Suprapubic skin (tissue), 4 donors: ENCODE data around the gene LYPD1.

Experiments
- EP300 ChIP-seq: sonication (generic); formaldehyde crosslinking; IDR thresholded peaks from one replicate; pipeline ENCODE4 v1.6.1; 2017; ENCODE audit warnings: antibody characterized with exemption
- POLR2A ChIP-seq, 2 donors: fragments of 450-650 bp; IDR thresholded peaks; one replicate each; pipeline ENCODE4 v1.6.1; 2017; ENCODE audit warnings: antibody characterized with exemption in 2 of 2, mild to moderate bottlenecking in 2 of 2, moderate library complexity in 2 of 2
- POLR2AphosphoS5 ChIP-seq, 3 donors: sonication (generic); formaldehyde crosslinking; IDR thresholded peaks; one replicate each; pipeline ENCODE4 v1.6.1; 2017; ENCODE audit warnings: antibody characterized with exemption in 3 of 3
- TF ChIP-seq, protein P1 (sequence below), 2 donors: fragments of 200-600 bp in 1 of 2; fragments of 450-650 bp in 1 of 2; sonication (generic) in 1 of 2; IDR thresholded peaks; one replicate each; pipeline ENCODE4 v1.5.1; 2016 to 2019; ENCODE audit warnings: antibody characterized with exemption in 2 of 2, mild to moderate bottlenecking in 1 of 2, moderate library complexity in 1 of 2

DNA sequence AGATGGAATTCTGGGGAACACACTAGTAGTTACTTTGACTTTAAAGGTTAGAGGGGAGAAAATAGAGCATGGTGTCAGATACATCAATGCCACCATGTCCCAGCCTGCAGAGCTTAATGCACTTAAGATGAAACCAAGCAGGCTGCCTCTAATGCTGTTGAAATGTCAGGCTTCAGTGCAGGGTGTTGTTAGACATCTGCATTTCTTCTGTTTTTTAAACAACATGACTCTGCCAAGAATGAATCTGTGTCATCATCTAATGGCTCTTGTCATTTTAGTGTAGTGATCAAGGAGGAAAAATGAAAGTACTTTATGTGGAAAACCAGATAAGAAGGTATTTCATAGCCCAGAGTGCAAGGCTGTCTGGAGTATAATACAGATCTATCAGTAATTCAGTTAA, 29.9 kb downstream of the LYPD1 start:
- TF ChIP-seq, protein P1, sequence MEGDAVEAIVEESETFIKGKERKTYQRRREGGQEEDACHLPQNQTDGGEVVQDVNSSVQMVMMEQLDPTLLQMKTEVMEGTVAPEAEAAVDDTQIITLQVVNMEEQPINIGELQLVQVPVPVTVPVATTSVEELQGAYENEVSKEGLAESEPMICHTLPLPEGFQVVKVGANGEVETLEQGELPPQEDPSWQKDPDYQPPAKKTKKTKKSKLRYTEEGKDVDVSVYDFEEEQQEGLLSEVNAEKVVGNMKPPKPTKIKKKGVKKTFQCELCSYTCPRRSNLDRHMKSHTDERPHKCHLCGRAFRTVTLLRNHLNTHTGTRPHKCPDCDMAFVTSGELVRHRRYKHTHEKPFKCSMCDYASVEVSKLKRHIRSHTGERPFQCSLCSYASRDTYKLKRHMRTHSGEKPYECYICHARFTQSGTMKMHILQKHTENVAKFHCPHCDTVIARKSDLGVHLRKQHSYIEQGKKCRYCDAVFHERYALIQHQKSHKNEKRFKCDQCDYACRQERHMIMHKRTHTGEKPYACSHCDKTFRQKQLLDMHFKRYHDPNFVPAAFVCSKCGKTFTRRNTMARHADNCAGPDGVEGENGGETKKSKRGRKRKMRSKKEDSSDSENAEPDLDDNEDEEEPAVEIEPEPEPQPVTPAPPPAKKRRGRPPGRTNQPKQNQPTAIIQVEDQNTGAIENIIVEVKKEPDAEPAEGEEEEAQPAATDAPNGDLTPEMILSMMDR (IDR thresholded peaks at IDR 0.05): no peak
- TF ChIP-seq EP300: no peak
- no peak for TF ChIP-seq POLR2A (IDR thresholded peaks at IDR 0.05)
- no peak for TF ChIP-seq POLR2AphosphoS5 (IDR thresholded peaks at IDR 0.05)
